Neuronal stem cell (in vitro differentiated cells): Measurements from ENCODE around the gene DPEP3.
A peak's percentile ranks its signal among the peaks of the same experiment; 100 is the strongest.
"Not testable (repeated sequence)": the region's sequence is repeated elsewhere in the genome, so short reads cannot be mapped to it uniquely, and the experiment has no call there.

Source experiments
- DNase-seq: peaks from one replicate; pipeline ENCODE4 v3.0.0-alpha.2; 2013; ENCODE audit warnings: low spot score
- H2AFZ ChIP-seq: one replicate; pipeline ENCODE4 v1.6.1; 2013; ENCODE audit warnings: mild to moderate bottlenecking, low read length, inconsistent platforms
- H2AK5ac ChIP-seq: 2 replicates; pipeline ENCODE4 v1.6.1; 2013; ENCODE audit warnings: low read depth, mild to moderate bottlenecking, inconsistent platforms, low read length, moderate library complexity, mixed read lengths
- H2BK120ac ChIP-seq: 2 replicates; pipeline ENCODE4 v1.6.1; 2013; ENCODE audit warnings: low read depth, mild to moderate bottlenecking, inconsistent platforms, low read length, moderate library complexity, mixed read lengths
- H2BK12ac ChIP-seq: one replicate; pipeline ENCODE4 v1.6.1; 2013; ENCODE audit warnings: low read length, inconsistent platforms
- H2BK15ac ChIP-seq: 2 replicates; pipeline ENCODE4 v1.6.1; 2013; ENCODE audit warnings: mild to moderate bottlenecking, low read length, inconsistent platforms, mixed read lengths
- H2BK5ac ChIP-seq: one replicate; pipeline ENCODE4 v1.6.1; 2013; ENCODE audit warnings: inconsistent platforms, mild to moderate bottlenecking, low read length, moderate library complexity
- H3K14ac ChIP-seq: one replicate; pipeline ENCODE4 v1.6.1; 2013; ENCODE audit warnings: low read length, inconsistent platforms
- H3K18ac ChIP-seq: 2 replicates; pipeline ENCODE4 v1.6.1; 2013; ENCODE audit warnings: low read length, inconsistent platforms
- H3K23ac ChIP-seq: 2 replicates; pipeline ENCODE4 v1.6.1; 2013; ENCODE audit warnings: low read depth, mild to moderate bottlenecking, mixed read lengths, low read length, inconsistent platforms; ENCODE audit not compliant: poor library complexity
- H3K27ac ChIP-seq: replicated peaks from 3 replicates; pipeline ENCODE4 v1.5.1; 2013; ENCODE audit warnings: low read length, inconsistent platforms
- H3K27me3 ChIP-seq, 3 experiments: 2 replicates each; pipeline ENCODE4 v1.6.1; 2013; ENCODE audit warnings: low read length in 3 of 3, mild to moderate bottlenecking in 2 of 3, inconsistent platforms in 1 of 3, low read depth in 1 of 3, mixed read lengths in 1 of 3, moderate library complexity in 1 of 3; ENCODE audit not compliant: control insufficient read depth in 3 of 3, insufficient read depth in 3 of 3
- H3K36me3 ChIP-seq, 2 donors: replicated peaks in 1 of 2; 2 replicates each; pipeline ENCODE4 v1.6.1; 2013; ENCODE audit warnings: low read length in 2 of 2; ENCODE audit not compliant: control insufficient read depth in 2 of 2, insufficient read depth in 2 of 2
- H3K4ac ChIP-seq: 2 replicates; pipeline ENCODE4 v1.6.1; 2013; ENCODE audit warnings: inconsistent platforms, mild to moderate bottlenecking, low read length, moderate library complexity
- H3K4me1 ChIP-seq, 2 donors: 1 replicate in 1 of 2; 2 replicates in 1 of 2; pipeline ENCODE4 v1.6.1; 2013; ENCODE audit warnings: low read length in 2 of 2, low read depth in 1 of 2; ENCODE audit not compliant: control insufficient read depth in 2 of 2, insufficient read depth in 1 of 2
- H3K4me2 ChIP-seq: one replicate; pipeline ENCODE4 v1.6.1; 2013; ENCODE audit warnings: mild to moderate bottlenecking, low read length, inconsistent platforms; ENCODE audit not compliant: insufficient read depth, poor library complexity, severe bottlenecking
- H3K4me3 ChIP-seq, 2 donors: 2 replicates each; pipeline ENCODE4 v1.5.1; 2013; ENCODE audit warnings: low read length in 2 of 2, mild to moderate bottlenecking in 2 of 2, inconsistent platforms in 1 of 2, moderate library complexity in 1 of 2
- H3K79me1 ChIP-seq: one replicate; pipeline ENCODE4 v1.6.1; 2013; ENCODE audit warnings: low read depth, mild to moderate bottlenecking, inconsistent platforms, low read length, moderate library complexity
- H3K9ac ChIP-seq: one replicate; pipeline ENCODE4 v1.6.1; 2013; ENCODE audit warnings: mild to moderate bottlenecking, low read depth, low read length, inconsistent platforms; ENCODE audit not compliant: poor library complexity
- H3K9me3 ChIP-seq, 2 donors: replicated peaks in 1 of 2; 2 replicates each; pipeline versions ENCODE3 to v1.6.1; 2013; ENCODE audit warnings: low read length in 2 of 2, mild to moderate bottlenecking in 2 of 2, inconsistent platforms in 1 of 2, low read depth in 1 of 2, mixed read lengths in 1 of 2, moderate library complexity in 1 of 2; ENCODE audit not compliant: control insufficient read depth in 2 of 2, insufficient read depth in 1 of 2
- H4K8ac ChIP-seq: one replicate; pipeline ENCODE4 v1.6.1; 2013; ENCODE audit warnings: low read depth, mild to moderate bottlenecking, inconsistent platforms, low read length, moderate library complexity
- H4K91ac ChIP-seq: one replicate; pipeline ENCODE4 v1.6.1; 2013; ENCODE audit warnings: low read length, low read depth, mild to moderate bottlenecking, inconsistent platforms; ENCODE audit not compliant: poor library complexity
- WGBS, 2 donors: extraction: QIAGEN DNeasy Blood & Tissue Kit; methylation state at CpG; one replicate each; pipeline ENCODE4 v1.1.7; 2013; ENCODE audit warnings: missing lambda C conversion rate in 2 of 2, mixed read lengths in 1 of 2; ENCODE audit not compliant: insufficient read length in 2 of 2, insufficient replicate concordance in 1 of 2; ENCODE audit errors: extremely low coverage in 2 of 2; 5-methylcytosine and 5-hydroxymethylcytosine counted together

The DPEP3 gene

DNA sequence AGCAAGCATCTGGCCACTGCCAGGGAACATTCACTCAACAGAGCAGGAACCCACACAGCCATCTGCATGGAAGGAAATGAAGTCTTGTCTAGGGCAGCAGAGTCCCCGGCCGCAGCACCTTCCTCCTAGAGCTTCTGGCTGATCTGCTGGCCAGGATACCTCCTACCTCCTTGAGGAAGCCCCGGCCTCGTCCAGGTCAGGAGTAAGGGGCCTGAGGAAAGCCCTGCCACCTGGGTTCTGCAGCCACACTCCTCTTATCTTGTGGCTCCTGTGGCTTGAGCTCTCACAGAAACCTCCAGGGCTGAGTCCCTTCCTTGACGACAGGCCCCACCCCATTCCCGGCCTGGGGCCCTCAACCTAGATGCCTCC, 13.7 kb upstream of the DPEP3 start:
- Histone ChIP-seq H2BK15ac (peak overlapping the region; percentile 81), H3K27me3 (peaks cover 0 to 34% (median 7%) of the 10 kb centered on the region in 3 experiments), H2AFZ (peak overlapping the region; percentile 98)
- not testable (repeated sequence) for H3K4me2 ChIP-seq, H3K36me3 ChIP-seq, H2BK5ac ChIP-seq, H3K4me1 ChIP-seq, H4K8ac ChIP-seq, H4K91ac ChIP-seq, H2BK12ac ChIP-seq, H3K9ac ChIP-seq, H3K4me3 ChIP-seq, H3K4ac ChIP-seq, H2AK5ac ChIP-seq, H3K27ac ChIP-seq, H2BK120ac ChIP-seq, H3K18ac ChIP-seq, H3K14ac ChIP-seq, H3K9me3 ChIP-seq, H3K23ac ChIP-seq, DNase-seq, H3K79me1 ChIP-seq
- WGBS, 2 donors = no CpG with 5 or more reads among the region's 6 CpGs

DNA sequence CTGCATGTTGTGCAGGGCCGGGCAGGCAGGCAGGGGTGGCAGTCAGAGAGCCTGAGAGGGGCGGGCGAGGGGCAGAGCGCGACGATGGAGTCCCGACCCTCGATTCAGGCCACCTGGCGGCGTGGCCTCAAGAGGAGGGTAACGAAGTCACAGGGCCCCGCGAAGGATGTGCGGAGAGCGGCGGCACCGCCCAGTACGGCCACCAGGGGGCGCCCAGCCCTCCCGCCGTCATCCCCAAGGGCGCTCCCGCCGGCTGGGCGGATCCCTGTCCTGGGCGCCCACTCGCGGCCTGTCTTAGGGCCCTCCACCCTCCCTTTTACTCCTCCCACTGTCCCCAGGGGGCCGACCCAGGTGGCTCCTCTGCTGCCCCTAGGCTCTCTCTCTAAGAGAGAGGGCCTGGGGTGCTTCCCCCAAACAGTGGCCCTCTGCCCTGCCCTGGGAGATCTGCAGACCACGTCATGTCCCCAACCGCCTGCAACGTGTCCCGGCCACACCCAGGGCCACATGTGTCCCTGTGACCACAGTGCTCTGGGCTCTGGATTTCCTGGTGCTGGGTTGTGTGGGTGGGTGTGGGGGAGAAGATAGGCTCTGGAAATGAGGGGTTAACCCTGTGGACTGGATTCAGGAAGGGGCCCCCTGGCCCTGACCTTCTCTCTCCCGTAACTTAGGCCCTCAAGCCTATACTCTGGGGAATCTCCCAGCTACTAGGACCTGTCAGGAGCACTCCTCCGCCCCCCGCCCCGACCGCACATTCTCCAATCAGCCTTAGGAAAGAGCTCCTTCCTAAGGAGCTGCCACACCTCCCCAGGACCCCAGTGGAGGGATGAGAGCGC, 13.1 kb upstream of the DPEP3 start:
- peak; percentile 65 for DNase-seq
- whole genome bisulfite sequencing, 2 donors = no CpG with 5 or more reads among the region's 39 CpGs
- H3K4me1 ChIP-seq = peaks cover 0 to 3% of the 10 kb centered on the region in 2 donors

DNA sequence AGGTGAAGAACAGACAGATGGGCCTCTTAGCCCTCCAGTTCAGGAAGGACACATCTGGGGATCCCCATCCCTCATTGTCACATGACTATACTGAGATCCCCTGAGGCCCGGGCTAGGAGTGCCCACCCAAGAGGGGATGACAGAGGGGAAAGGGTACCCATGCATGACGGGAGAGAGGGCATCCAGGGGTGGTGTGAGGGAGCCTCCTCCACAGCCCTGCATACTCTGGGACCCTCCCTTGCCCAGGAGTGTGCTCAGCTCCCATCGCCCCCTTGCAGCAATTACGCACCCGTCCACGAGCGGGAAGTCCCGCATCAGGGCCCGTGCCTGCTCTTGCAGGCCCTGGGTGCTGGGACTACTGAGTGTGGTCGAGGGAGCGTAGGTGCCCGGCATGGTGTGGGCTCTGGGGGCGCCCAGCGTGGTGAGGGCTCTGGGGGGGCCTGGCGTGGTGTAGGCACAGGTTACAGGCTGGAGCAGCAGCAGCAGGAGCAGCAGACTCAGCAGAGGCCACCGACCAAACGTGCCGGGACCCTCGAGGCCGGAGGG, 12.4 kb upstream of the DPEP3 start:
- Histone ChIP-seq H2BK12ac (peak overlapping the region; percentile 84), H4K8ac (peak overlapping the region; percentile 100), H3K79me1 (peaks cover 2% of the 10 kb centered on the region), H2BK5ac (no peak overlapping the region), H3K9me3 (peaks cover 0 to 5% of the 10 kb centered on the region in 2 donors), H2BK120ac (peak overlapping the region; percentile 97), H3K27me3 (peaks cover 0 to 36% (median 7%) of the 10 kb centered on the region in 3 experiments), H3K4me1 (peaks cover 0 to 3% of the 10 kb centered on the region in 2 donors), H2AK5ac (peak overlapping the region; percentile 95), H3K27ac (no peak overlapping the region), H3K4ac (peak overlapping the region; percentile 76), H2AFZ (peak overlapping the region; percentile 98), H3K18ac (peak overlapping the region; percentile 92), H3K14ac (peak overlapping the region; percentile 82), H3K4me3 (no peak overlapping the region), H3K23ac (peak overlapping the region; percentile 91), H3K4me2 (peak overlapping the region; percentile 40), H3K9ac (peak overlapping the region; percentile 77), H3K36me3 (no peaks in the 10 kb centered on the region), H4K91ac (peak overlapping the region; percentile 72), H2BK15ac (peak overlapping the region; percentile 97)
- WGBS, 2 donors = no CpG with 5 or more reads among the region's 20 CpGs
- no peak for DNase-seq

More for the DNA sequence above, 13.1 kb upstream of the DPEP3 start:
- Histone ChIP-seq H2AFZ (peak overlapping the region; percentile 98), H3K23ac (peak overlapping the region; percentile 91), H3K14ac (peak overlapping the region; percentile 82), H2BK5ac (no peak overlapping the region), H3K27me3 (peaks cover 0 to 36% (median 7%) of the 10 kb centered on the region in 3 experiments), H4K91ac (peak overlapping the region; percentile 72), H3K79me1 (peaks cover 2% of the 10 kb centered on the region), H3K27ac (no peak overlapping the region), H3K9me3 (peaks cover 0 to 5% of the 10 kb centered on the region in 2 donors), H2BK120ac (peak overlapping the region; percentile 97), H2BK12ac (peak overlapping the region; percentile 84), H3K4me3 (no peak overlapping the region), H3K4ac (peak overlapping the region; percentile 76), H4K8ac (peak overlapping the region; percentile 100), H3K36me3 (no peaks in the 10 kb centered on the region), H2BK15ac (peak overlapping the region; percentile 97), H2AK5ac (peak overlapping the region; percentile 95), H3K18ac (peak overlapping the region; percentile 92), H3K9ac (peak overlapping the region; percentile 77), H3K4me2 (peak overlapping the region; percentile 40)

- no peak overlapping the region for H2BK15ac ChIP-seq
- no peak overlapping the region for H3K4ac ChIP-seq
- no peak for DNase-seq
- peak overlapping the region; percentile 63 for H2AK5ac ChIP-seq
- no peak overlapping the region for H2BK120ac ChIP-seq
- H3K9ac ChIP-seq = no peak overlapping the region
- peaks cover 0 to 36% (median 7%) of the 10 kb centered on the region in 3 experiments for H3K27me3 ChIP-seq
- H3K18ac ChIP-seq = no peak overlapping the region
- no peak overlapping the region for H3K4me3 ChIP-seq
- H4K8ac ChIP-seq = no peak overlapping the region
- H3K79me1 ChIP-seq = peaks cover 2% of the 10 kb centered on the region
- H2AFZ ChIP-seq = no peak overlapping the region
- peaks cover 0 to 5% of the 10 kb centered on the region in 2 donors for H3K9me3 ChIP-seq
- H4K91ac ChIP-seq = no peak overlapping the region
- H2BK12ac ChIP-seq = no peak overlapping the region
- no CpG with 5 or more reads among the region's 6 CpGs for WGBS, 2 donors
- no peak overlapping the region for H3K23ac ChIP-seq
- no peak overlapping the region for H3K14ac ChIP-seq
- no peak overlapping the region for H3K27ac ChIP-seq
- H3K36me3 ChIP-seq = no peaks in the 10 kb centered on the region
- H3K4me2 ChIP-seq = no peak overlapping the region
- no peak overlapping the region for H2BK5ac ChIP-seq
- peaks cover 1 to 3% of the 10 kb centered on the region in 2 donors for H3K4me1 ChIP-seq
These were observed 9.7 kb upstream of the DPEP3 start for GRCh38 chr16:67990018-67990386.
